C4-2B (cell line): ENCODE results near the gene FOXO6.

ENCODE experiments used
- ZFX ChIP-seq: fragments of 450-650 bp; IDR thresholded peaks from 2 replicates; pipeline ENCODE4 v1.6.1; 2017
- TF ChIP-seq, protein P1 (sequence below): fragments of 450-650 bp; conservative IDR thresholded peaks from 2 replicates; pipeline ENCODE4 v1.5.1; 2017; ENCODE audit warnings: mild to moderate bottlenecking

DNA sequence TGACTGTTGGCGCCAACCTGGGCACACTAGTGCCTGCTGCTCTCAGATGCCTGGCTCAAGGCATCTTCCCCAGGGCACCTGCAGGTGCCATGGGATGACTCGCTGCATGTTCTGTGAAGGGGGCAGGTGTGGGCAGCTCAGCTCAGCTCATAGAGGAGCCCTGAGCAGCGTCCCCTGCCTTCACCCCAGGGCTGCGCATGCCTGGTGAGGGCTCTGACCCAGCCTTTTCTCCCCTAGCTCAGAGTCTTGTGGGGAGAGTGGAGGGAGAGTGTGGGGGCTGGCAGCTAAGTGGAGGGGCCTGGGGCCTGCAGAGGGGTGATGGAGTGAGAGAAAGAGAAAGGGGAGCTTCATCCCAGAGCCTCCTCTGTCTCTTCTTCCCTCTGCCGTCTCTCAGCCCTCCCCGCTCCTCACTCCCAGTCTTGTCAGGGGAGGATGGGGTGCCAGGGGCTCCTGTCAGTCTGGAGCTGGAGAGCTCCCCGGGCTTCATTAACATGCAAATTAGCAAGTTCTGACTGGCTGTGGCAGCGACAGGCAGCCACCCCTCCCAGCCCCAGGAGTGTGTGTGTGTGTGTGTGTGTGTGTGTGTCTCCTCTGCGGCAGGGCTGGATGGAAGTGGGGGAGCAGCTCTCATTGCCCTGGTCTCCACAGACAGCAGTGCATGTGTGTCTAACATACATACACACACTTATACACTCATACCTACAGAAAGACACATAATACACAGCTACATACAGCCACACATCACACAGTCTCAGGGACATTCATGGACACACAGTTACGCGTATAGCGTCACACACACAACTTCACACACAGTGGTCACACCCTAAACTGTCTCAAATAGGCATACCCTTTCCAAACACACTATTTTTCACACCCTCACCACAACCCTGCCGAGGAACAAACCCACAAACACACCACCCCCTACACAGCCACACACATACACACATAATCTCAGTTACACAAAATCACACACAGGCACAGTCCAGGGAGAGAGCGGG, 34.0 kb downstream of the FOXO6 start:
- TF ChIP-seq, protein P1, sequence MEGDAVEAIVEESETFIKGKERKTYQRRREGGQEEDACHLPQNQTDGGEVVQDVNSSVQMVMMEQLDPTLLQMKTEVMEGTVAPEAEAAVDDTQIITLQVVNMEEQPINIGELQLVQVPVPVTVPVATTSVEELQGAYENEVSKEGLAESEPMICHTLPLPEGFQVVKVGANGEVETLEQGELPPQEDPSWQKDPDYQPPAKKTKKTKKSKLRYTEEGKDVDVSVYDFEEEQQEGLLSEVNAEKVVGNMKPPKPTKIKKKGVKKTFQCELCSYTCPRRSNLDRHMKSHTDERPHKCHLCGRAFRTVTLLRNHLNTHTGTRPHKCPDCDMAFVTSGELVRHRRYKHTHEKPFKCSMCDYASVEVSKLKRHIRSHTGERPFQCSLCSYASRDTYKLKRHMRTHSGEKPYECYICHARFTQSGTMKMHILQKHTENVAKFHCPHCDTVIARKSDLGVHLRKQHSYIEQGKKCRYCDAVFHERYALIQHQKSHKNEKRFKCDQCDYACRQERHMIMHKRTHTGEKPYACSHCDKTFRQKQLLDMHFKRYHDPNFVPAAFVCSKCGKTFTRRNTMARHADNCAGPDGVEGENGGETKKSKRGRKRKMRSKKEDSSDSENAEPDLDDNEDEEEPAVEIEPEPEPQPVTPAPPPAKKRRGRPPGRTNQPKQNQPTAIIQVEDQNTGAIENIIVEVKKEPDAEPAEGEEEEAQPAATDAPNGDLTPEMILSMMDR = no peak
- TF ChIP-seq ZFX = no peak
